Esophagus muscularis mucosa (tissue), 4 donors: ENCODE results near the gene NISCH. TPM values are rescaled to one million over a fixed set of nuclear protein-coding genes. Genes with fewer than 3 reads are reported as not detected.

ENCODE experiments used
- DNase-seq: peaks from one replicate; pipeline ENCODE4 v3.0.0-alpha.2; 2017; ENCODE audit errors: extremely low spot score
- H3K27ac ChIP-seq, 4 donors: fragments of 200-600 bp; sonication (generic); replicated peaks in 1 of 4; 1 replicate in 3 of 4; 2 replicates in 1 of 4; pipeline ENCODE4 v1.5.1; 2016 to 2019; ENCODE audit warnings: mild to moderate bottlenecking in 1 of 4
- H3K27me3 ChIP-seq, 4 donors: fragments of 200-600 bp; sonication (generic); one replicate each; pipeline versions ENCODE4 v1.5.1 to v1.6.0; 2016 to 2019
- H3K36me3 ChIP-seq, 4 donors: fragments of 200-600 bp; sonication (generic); one replicate each; pipeline ENCODE4 v1.5.1; 2016 to 2019
- H3K4me1 ChIP-seq, 4 donors: fragments of 200-600 bp; sonication (generic); one replicate each; pipeline ENCODE4 v1.5.1; 2016 to 2019
- H3K4me3 ChIP-seq, 4 donors: fragments of 200-600 bp; sonication (generic); 1 replicate in 2 of 4; 2 replicates in 2 of 4; pipeline ENCODE4 v1.5.1; 2016 to 2019; ENCODE audit warnings: mild to moderate bottlenecking in 4 of 4, moderate library complexity in 1 of 4
- H3K9me3 ChIP-seq, 4 donors: fragments of 200-600 bp; sonication (generic); 1 replicate in 3 of 4; 2 replicates in 1 of 4; pipeline ENCODE4 v1.5.1; 2016 to 2019
- CTCF ChIP-seq, 3 experiments: fragments of 200-600 bp in 2 of 3; fragments of 450-650 bp in 1 of 3; sonication (generic) in 2 of 3; IDR thresholded peaks; one replicate each; pipeline ENCODE4 v1.5.1; 2017 to 2019; ENCODE audit warnings: antibody characterized with exemption in 3 of 3, mild to moderate bottlenecking in 2 of 3, moderate library complexity in 1 of 3
- EP300 ChIP-seq: sonication (generic); formaldehyde crosslinking; IDR thresholded peaks from one replicate; pipeline ENCODE4 v1.6.1; 2017; ENCODE audit warnings: antibody characterized with exemption
- POLR2A ChIP-seq: fragments of 450-650 bp; IDR thresholded peaks from one replicate; pipeline ENCODE4 v1.6.1; 2017; ENCODE audit warnings: antibody characterized with exemption, moderate library complexity, mild to moderate bottlenecking, low read depth
- POLR2AphosphoS5 ChIP-seq, 2 donors: sonication (generic); formaldehyde crosslinking; IDR thresholded peaks; one replicate each; pipeline ENCODE4 v1.6.1; 2017; ENCODE audit warnings: antibody characterized with exemption in 2 of 2
- WGBS: methylation state at CpG from one replicate; pipeline ENCODE4 v1.1.5; 2018; 5-methylcytosine and 5-hydroxymethylcytosine counted together
- intact Hi-C: fragments of 100-400 bp; cut with DNase I; formaldehyde crosslinking; loops from one replicate; pipeline ENCODE4 v1.15.1; 2023
- total RNA-seq, 4 donors: library from RNA; depleted of rRNA; stranded (reverse); fragments of >200 nt; gene quantifications; one replicate each; pipeline versions ENCODE4 v1.1.0 to v1.2.1, GENCODE V29; 2016

NISCH gene
- total RNA-seq, 4 donors from 2014 or later, result 71.9 to 110 (median 88.0) TPM

DNA sequence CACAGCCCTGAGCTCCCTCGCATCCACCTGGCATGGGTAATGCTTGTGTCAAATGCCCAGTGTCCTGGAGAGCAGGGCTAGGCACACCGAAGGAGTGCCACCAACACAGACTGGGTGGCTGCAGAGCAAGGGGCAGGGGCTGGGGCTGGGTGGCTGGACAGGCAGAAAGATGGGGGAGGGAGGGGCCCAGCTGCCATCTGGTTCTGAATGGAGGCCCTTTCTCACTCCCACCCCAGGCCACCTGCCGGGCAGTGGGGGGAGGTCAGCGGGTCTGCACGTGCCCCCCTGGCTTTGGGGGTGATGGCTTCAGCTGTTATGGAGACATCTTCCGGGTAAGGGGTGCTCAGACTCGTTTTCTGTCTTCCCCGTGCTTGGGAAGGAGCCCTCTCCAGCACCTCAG is 56.7 kb downstream of the NISCH start:
- no peaks in the 10 kb centered on the region for H3K9me3 ChIP-seq
- H3K4me1 ChIP-seq, result peaks cover 0 to 4% (median 0%) of the 10 kb centered on the region in 4 donors
- intact Hi-C loops, result no loop called here
- H3K27ac ChIP-seq, result no peak overlapping the region
- H3K36me3 ChIP-seq, result peaks cover 0 to 51% (median 20%) of the 10 kb centered on the region in 4 donors
- H3K27me3 ChIP-seq, result no peaks in the 10 kb centered on the region
- TF ChIP-seq POLR2A (no peak), EP300 (no peak), POLR2AphosphoS5 (IDR thresholded peaks at IDR 0.05) (no peak), CTCF (IDR thresholded peaks at IDR 0.05) (no peak)
- WGBS, result 67% methylated on average over 7 of the region's 8 CpGs
- H3K4me3 ChIP-seq, result no peak overlapping the region
- no peak for DNase-seq

DNA sequence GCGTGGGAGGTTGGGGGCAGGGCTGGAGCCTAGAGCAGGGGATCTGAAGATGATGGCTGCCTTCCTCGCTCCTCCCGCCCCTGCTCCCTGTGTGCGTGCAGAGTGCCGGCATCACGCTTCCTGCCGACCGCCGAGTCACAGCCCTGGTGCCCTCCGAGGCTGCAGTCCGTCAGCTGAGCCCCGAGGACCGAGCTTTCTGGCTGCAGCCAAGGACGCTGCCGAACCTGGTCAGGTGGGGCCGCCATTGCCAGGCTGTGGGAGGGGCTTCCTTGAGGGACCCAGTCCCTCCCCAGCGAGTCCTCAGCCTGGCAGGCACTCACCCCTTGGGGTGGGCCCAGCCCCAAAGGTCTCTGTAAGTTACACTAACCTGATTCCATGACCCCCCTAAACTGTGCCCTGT is 57.3 kb downstream of the NISCH start:
- Histone ChIP-seq H3K4me3 (no peak overlapping the region), H3K27ac (no peak overlapping the region), H3K4me1 (peaks cover 0 to 4% (median 0%) of the 10 kb centered on the region in 4 donors), H3K36me3 (peaks cover 0 to 54% (median 21%) of the 10 kb centered on the region in 4 donors), H3K27me3 (no peaks in the 10 kb centered on the region), H3K9me3 (no peaks in the 10 kb centered on the region)
- TF ChIP-seq POLR2A (no peak), CTCF (IDR thresholded peaks at IDR 0.05) (no peak), EP300 (no peak)
- 40% methylated on average over 1 of the region's 17 CpGs for WGBS
- intact Hi-C loops, result no loop called here
- no peak for DNase-seq

- no peak for DNase-seq
- intact Hi-C loops, result no loop called here
Observed at GRCh38 chr3:52513281-52513680, 57.9 kb downstream of the NISCH start.

DNA sequence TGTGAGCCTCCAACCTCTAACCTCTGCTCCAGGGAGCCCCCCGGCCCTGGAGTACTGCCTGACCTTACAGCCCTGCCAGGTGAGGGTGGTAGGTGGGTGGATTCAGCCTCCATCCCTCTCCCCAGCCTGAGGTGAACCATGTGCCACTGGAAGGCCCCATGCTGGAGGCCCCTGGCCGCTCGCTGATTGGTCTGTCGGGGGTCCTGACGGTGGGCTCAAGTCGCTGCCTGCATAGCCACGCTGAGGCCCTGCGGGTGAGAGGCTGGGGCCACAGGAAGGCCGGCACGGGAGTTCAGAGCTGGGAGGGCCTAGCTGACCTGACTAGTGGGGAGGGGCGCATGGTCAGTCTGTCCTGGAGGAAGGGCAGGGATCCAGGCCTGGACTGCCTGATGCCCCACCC is 59.2 kb downstream of the NISCH start:
- WGBS, result 85% methylated on average over 10 of the region's 11 CpGs
- peaks cover 0 to 61% (median 24%) of the 10 kb centered on the region in 4 donors for H3K36me3 ChIP-seq

More at GRCh38 chr3:52513281-52513680, 57.9 kb downstream of the NISCH start:
- WGBS, result 90% methylated on average over 2 of the region's 7 CpGs
- peaks cover 0 to 4% (median 2%) of the 10 kb centered on the region in 4 donors for H3K4me1 ChIP-seq
- no peak overlapping the region for H3K4me3 ChIP-seq
- H3K27me3 ChIP-seq, result no peaks in the 10 kb centered on the region
- TF ChIP-seq EP300 (no peak), POLR2AphosphoS5 (IDR thresholded peaks at IDR 0.05) (no peak), CTCF (IDR thresholded peaks at IDR 0.05) (no peak), POLR2A (no peak)
- no peaks in the 10 kb centered on the region for H3K9me3 ChIP-seq
- H3K27ac ChIP-seq, result no peak overlapping the region
- H3K36me3 ChIP-seq, result peaks cover 0 to 54% (median 23%) of the 10 kb centered on the region in 4 donors

More for the DNA sequence above, 59.2 kb downstream of the NISCH start:
- Histone ChIP-seq H3K9me3 (no peaks in the 10 kb centered on the region), H3K27ac (no peak overlapping the region), H3K4me1 (peaks cover 0 to 12% (median 11%) of the 10 kb centered on the region in 4 donors), H3K4me3 (no peak overlapping the region), H3K27me3 (no peaks in the 10 kb centered on the region)
- DNase-seq, result no peak
- TF ChIP-seq POLR2A (no peak), POLR2AphosphoS5 (IDR thresholded peaks at IDR 0.05) (no peak), CTCF (IDR thresholded peaks at IDR 0.05) (no peak), EP300 (no peak)
- intact Hi-C loops, result no loop called here
